HL-60 (cell line): ENCODE data around the gene COPS4.

Experiments
- CTCF ChIP-seq: IDR thresholded peaks from one replicate; pipeline ENCODE4 v1.5.1; 2011; ENCODE audit warnings: low read length, control low read depth, inconsistent platforms; ENCODE audit not compliant: insufficient read depth
- GABPA ChIP-seq: IDR thresholded peaks from 2 replicates; pipeline ENCODE4 v1.6.1; 2012; ENCODE audit warnings: low read depth
- POLR2AphosphoS5 ChIP-seq: IDR thresholded peaks from 2 replicates; pipeline ENCODE4 v1.6.1; 2012; ENCODE audit warnings: low read depth
- REST ChIP-seq: IDR thresholded peaks from 2 replicates; pipeline ENCODE4 v1.6.1; 2012; ENCODE audit warnings: low read depth; ENCODE audit not compliant: insufficient replicate concordance
- SPI1 ChIP-seq: IDR thresholded peaks from 2 replicates; pipeline ENCODE4 v1.6.1; 2012; ENCODE audit warnings: low read depth, mild to moderate bottlenecking, borderline replicate concordance

GRCh38 chr4:83054928-83055327 lies 19.9 kb downstream of the COPS4 start:
- TF ChIP-seq CTCF (no peak), POLR2AphosphoS5 (no peak), REST (no peak), GABPA (no peak), SPI1 (no peak)
